Neural crest cell (in vitro differentiated cells): Measurements from ENCODE around the gene GLRX3. TPM values are rescaled to one million over a fixed set of nuclear protein-coding genes. Genes with fewer than 3 reads are reported as not detected.
A peak's percentile ranks its signal among the peaks of the same experiment; 100 is the strongest.

Experiments used
- DNase-seq: peaks from one replicate; pipeline ENCODE4 v3.0.0; 2021; ENCODE audit warnings: low read depth, mixed read lengths, low spot score
- H3K27ac Mint-ChIP-seq: one replicate; pipeline ENCODE4 v1.8.0; 2021; ENCODE audit warnings: mild to moderate bottlenecking, mixed read lengths; ENCODE audit not compliant: unreplicated experiment
- H3K27me3 Mint-ChIP-seq: 2 replicates; pipeline ENCODE4 v1.8.0; 2021; ENCODE audit warnings: low read depth, mild to moderate bottlenecking, mixed read lengths
- H3K36me3 Mint-ChIP-seq: 2 replicates; pipeline ENCODE4 v1.8.0; 2021; ENCODE audit warnings: low read depth, mild to moderate bottlenecking, mixed read lengths
- H3K4me1 Mint-ChIP-seq: 2 replicates; pipeline ENCODE4 v1.8.0; 2021; ENCODE audit warnings: mixed read lengths
- H3K4me3 Mint-ChIP-seq: one replicate; pipeline ENCODE4 v1.8.0; 2021; ENCODE audit warnings: mild to moderate bottlenecking, mixed read lengths
- H3K9me3 Mint-ChIP-seq: 2 replicates; pipeline ENCODE4 v1.8.0; 2021; ENCODE audit warnings: mixed read lengths
- CTCF ChIP-seq: fragments of 200-600 bp; sonication (generic); conservative IDR thresholded peaks from 2 replicates; pipeline ENCODE4 v1.5.0; 2021; ENCODE audit warnings: antibody characterized with exemption, mild to moderate bottlenecking
- total RNA-seq: library from RNA; stranded (reverse); gene quantifications from 2 replicates; pipeline ENCODE4 v1.2.1, GENCODE V29; 2021

GLRX3 gene
- total RNA-seq, 1 donor from 2014 or later: 124 TPM

- Mint-ChIP-seq H3K27ac (no peak overlapping the region), H3K36me3 (peaks cover 5% of the 10 kb centered on the region)
These were observed 49.4 kb downstream of the GLRX3 start for GRCh38 chr10:130185591-130185990.

GRCh38 chr10:130188195-130189175 is 52.3 kb downstream of the GLRX3 start:
- no peak for DNase-seq
- no peaks in the 10 kb centered on the region for H3K9me3 Mint-ChIP-seq
- TF ChIP-seq CTCF: no peak
- H3K36me3 Mint-ChIP-seq: peaks cover 3% of the 10 kb centered on the region
- no peaks in the 10 kb centered on the region for H3K27me3 Mint-ChIP-seq
- no peak overlapping the region for H3K27ac Mint-ChIP-seq
- H3K4me3 Mint-ChIP-seq: peak overlapping the region; percentile 54
- peaks cover 11% of the 10 kb centered on the region for H3K4me1 Mint-ChIP-seq

More at GRCh38 chr10:130185591-130185990, 49.4 kb downstream of the GLRX3 start:
- Mint-ChIP-seq H3K9me3 (no peaks in the 10 kb centered on the region), H3K4me3 (no peak overlapping the region), H3K27me3 (no peaks in the 10 kb centered on the region), H3K4me1 (no peaks in the 10 kb centered on the region)
- TF ChIP-seq CTCF: no peak
- DNase-seq: no peak

- Mint-ChIP-seq H3K27me3 (no peaks in the 10 kb centered on the region), H3K4me3 (peak overlapping the region; percentile 4), H3K36me3 (peaks cover 3% of the 10 kb centered on the region), H3K27ac (no peak overlapping the region), H3K4me1 (peaks cover 15% of the 10 kb centered on the region), H3K9me3 (no peaks in the 10 kb centered on the region)
- no peak for DNase-seq
- TF ChIP-seq CTCF: no peak
These were observed 53.4 kb downstream of the GLRX3 start for GRCh38 chr10:130189608-130190054.

GRCh38 chr10:130190055-130190736 is 54.0 kb downstream of the GLRX3 start:
- DNase-seq: peak; percentile 97
- Mint-ChIP-seq H3K9me3 (no peaks in the 10 kb centered on the region), H3K4me3 (peak overlapping the region; percentile 4), H3K27me3 (no peaks in the 10 kb centered on the region), H3K36me3 (peaks cover 3% of the 10 kb centered on the region), H3K27ac (no peak overlapping the region), H3K4me1 (peaks cover 15% of the 10 kb centered on the region)
- peak; percentile 100 for TF ChIP-seq CTCF

- H3K27me3 Mint-ChIP-seq: no peaks in the 10 kb centered on the region
- no peak overlapping the region for H3K27ac Mint-ChIP-seq
- H3K4me3 Mint-ChIP-seq: peak overlapping the region; percentile 81
- no peak for DNase-seq
- TF ChIP-seq CTCF: no peak
- peaks cover 15% of the 10 kb centered on the region for H3K4me1 Mint-ChIP-seq
- H3K9me3 Mint-ChIP-seq: no peaks in the 10 kb centered on the region
- peaks cover 3% of the 10 kb centered on the region for H3K36me3 Mint-ChIP-seq
These were observed 54.5 kb downstream of the GLRX3 start for GRCh38 chr10:130190737-130191115.
